Skeletal muscle cell (primary cell): Measurements from ENCODE around the gene DBF4B.

ENCODE experiments used
- DNase-seq: peaks from one replicate; pipeline ENCODE4 v3.0.0-alpha.2; 2010; ENCODE audit warnings: low read depth
- H3K4me3 ChIP-seq: 2 replicates; pipeline ENCODE4 v1.5.1; 2011; ENCODE audit warnings: low read depth, mild to moderate bottlenecking, control low read depth, low read length, moderate library complexity

Gene DBF4B

GRCh38 chr17:44757918-44758413, 49.5 kb downstream of the DBF4B start:
- no peak overlapping the region for H3K4me3 ChIP-seq
- DNase-seq = no peak

GRCh38 chr17:44758414-44759085, 50.1 kb downstream of the DBF4B start, which contains the start of gene ADAM11:
TSS of gene ADAM11 (plus strand) at chr17:44758988. CDS start at chr17:44759200, 212 bp downstream.
- DNase-seq = no peak
- H3K4me3 ChIP-seq = peak within 1 kb of the TSS; percentile 43

- DNase-seq = no peak
- peak overlapping the region; percentile 43 for H3K4me3 ChIP-seq
Observed at GRCh38 chr17:44759086-44759915, 50.8 kb downstream of the DBF4B start.

GRCh38 chr17:44759916-44760243, 51.4 kb downstream of the DBF4B start:
- no peak for DNase-seq
- H3K4me3 ChIP-seq = no peak overlapping the region

GRCh38 chr17:44760474-44761308, 52.2 kb downstream of the DBF4B start:
- DNase-seq = no peak
- no peak overlapping the region for H3K4me3 ChIP-seq

DNA sequence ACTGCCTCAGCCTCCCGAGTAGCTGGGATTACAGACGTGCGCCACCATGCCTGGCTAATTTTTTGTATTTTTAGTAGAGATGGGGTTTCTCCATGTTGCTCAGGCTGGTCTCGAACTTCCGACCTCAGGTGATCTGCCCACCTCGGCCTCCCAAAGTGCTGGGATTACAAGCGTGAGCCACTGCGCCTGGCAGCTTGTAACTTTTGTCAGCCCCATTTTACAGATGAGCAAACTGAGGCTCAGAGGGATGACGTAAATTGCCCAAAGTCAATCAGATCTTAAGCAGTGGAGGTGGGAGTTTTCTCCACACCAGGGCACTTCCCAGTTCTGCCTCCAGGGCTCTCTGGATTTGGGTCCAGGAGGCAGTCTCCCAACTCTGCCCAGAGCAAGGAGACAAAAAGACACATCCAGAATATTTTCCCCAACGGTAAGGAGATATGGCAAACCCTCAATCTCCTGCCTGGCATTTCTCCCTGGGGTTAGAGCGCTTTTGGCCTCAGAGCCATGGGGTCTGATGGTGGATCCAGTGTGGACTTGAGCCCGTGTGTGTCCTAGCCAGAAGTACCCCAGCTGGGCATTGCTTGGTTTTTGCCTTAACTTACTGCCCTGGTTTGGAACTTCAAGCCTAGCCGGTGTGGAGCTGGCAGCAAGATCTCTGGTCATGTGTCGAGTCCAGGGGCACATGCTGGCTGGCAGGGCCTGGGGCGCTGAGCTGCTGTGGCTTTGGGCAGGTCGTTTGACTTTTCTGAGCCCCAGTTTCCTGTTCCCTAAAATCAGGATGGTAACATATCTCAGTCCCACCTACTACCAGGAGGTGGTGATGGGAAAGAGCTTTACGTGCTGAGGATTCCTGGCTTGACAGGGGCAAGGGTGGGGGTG, 53.7 kb downstream of the DBF4B start:
- DNase-seq = no peak
- no peak overlapping the region for H3K4me3 ChIP-seq

GRCh38 chr17:44763170-44763569, 54.7 kb downstream of the DBF4B start:
- no peak overlapping the region for H3K4me3 ChIP-seq
- no peak for DNase-seq

DNA sequence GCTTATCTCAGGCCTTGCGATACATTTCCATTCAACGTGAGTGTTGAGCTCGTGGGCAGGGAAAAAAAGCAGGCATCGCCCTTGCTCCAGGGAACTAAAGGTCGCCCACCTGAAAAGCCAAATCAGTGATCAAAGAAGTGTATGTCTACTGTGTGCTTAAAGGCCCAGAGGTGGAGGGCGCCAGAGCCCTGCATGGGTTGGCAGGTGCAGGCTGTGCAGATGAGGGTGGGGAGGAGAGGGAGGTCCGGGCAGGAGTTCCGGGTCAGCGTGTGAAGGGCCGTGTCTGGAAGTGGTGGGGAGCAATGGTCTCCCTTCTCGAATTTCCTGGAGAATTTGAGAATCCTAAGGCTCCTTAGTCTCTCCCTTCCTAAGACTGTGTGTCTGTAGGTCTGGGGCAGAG, 57.5 kb downstream of the DBF4B start:
- no peak overlapping the region for H3K4me3 ChIP-seq
- no peak for DNase-seq

GRCh38 chr17:44766409-44767038, 58.1 kb downstream of the DBF4B start:
- H3K4me3 ChIP-seq = no peak overlapping the region
- no peak for DNase-seq

- H3K4me3 ChIP-seq = no peak overlapping the region
Observed at GRCh38 chr17:44767493-44767892, 59.0 kb downstream of the DBF4B start.

DNA sequence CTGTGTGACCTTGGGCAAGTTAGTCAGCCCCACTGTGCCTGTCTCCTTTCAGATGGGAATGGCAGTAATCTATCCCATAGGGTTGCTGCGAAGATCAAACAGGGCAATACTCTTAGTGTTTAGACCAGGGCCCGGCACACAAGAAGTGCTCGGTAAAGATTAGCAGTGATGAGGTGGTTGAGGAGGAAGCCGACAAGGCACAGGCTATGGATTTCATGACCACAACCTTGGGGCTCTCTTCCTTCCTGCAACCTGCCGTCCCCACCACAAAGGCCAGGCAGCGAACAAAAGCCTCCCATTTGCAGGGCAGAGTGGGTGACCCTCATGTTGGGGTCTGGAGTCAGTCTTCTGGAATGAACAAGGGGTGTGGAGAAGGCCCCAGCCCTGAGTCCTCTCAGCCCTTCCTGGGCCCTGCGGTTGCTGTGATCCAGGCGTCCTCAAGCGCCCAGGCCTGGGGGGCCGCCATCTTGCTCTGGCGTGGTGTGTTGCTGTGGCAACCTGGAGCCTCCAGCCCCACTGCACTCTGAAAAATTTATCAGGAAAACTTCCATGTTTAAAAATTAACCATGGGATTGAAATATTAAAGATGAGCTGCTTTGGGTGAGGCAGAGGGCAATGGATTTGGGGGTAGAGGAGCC, 60.2 kb downstream of the DBF4B start:
- no peak for DNase-seq
- H3K4me3 ChIP-seq = no peak overlapping the region

More at GRCh38 chr17:44767493-44767892, 59.0 kb downstream of the DBF4B start:
- DNase-seq = no peak

- H3K4me3 ChIP-seq = no peak overlapping the region
- no peak for DNase-seq
Observed at GRCh38 chr17:44769230-44769629, 60.8 kb downstream of the DBF4B start.

GRCh38 chr17:44769647-44770084, 61.2 kb downstream of the DBF4B start:
- no peak overlapping the region for H3K4me3 ChIP-seq
- no peak for DNase-seq

GRCh38 chr17:44770166-44770925, 61.9 kb downstream of the DBF4B start:
- no peak for DNase-seq
- H3K4me3 ChIP-seq = no peak overlapping the region

GRCh38 chr17:44772308-44773045, 64.0 kb downstream of the DBF4B start:
- no peak for DNase-seq
- H3K4me3 ChIP-seq = no peak overlapping the region

GRCh38 chr17:44773140-44773539, 64.7 kb downstream of the DBF4B start:
- DNase-seq = no peak
- H3K4me3 ChIP-seq = no peak overlapping the region
